HL-60 (cell line): Measurements from ENCODE around the gene TUG1.

Experiments used
- CTCF ChIP-seq: IDR thresholded peaks from one replicate; pipeline ENCODE4 v1.5.1; 2011; ENCODE audit warnings: low read length, control low read depth, inconsistent platforms; ENCODE audit not compliant: insufficient read depth
- GABPA ChIP-seq: IDR thresholded peaks from 2 replicates; pipeline ENCODE4 v1.6.1; 2012; ENCODE audit warnings: low read depth
- POLR2AphosphoS5 ChIP-seq: IDR thresholded peaks from 2 replicates; pipeline ENCODE4 v1.6.1; 2012; ENCODE audit warnings: low read depth
- REST ChIP-seq: IDR thresholded peaks from 2 replicates; pipeline ENCODE4 v1.6.1; 2012; ENCODE audit warnings: low read depth; ENCODE audit not compliant: insufficient replicate concordance

DNA sequence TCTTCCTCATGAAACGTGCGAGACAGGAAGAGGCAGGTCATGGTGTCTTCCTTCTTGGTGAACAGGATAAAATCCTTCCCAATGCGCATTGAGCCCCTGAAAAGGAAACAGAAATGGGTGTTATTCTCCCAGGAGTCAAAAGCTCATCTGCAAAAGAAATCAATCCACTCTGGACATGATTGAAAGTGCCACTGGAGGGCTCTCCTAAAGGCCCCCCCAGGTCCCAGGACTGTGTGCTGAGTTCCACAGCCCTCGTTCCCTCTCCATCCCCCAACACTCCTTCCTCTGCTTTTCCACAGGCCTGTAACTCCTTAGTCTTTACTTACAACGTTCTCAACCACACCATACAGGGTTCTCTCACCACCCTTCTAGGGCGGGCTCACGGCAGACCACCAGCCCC, 22.7 kb upstream of the TUG1 start:
- TF ChIP-seq CTCF (no peak), REST (no peak), POLR2AphosphoS5 (no peak), GABPA (no peak)
